Choroid plexus epithelial cell (primary cell): ENCODE results near the gene CPT2.
A peak's percentile ranks its signal among the peaks of the same experiment; 100 is the strongest.

Experiments
- DNase-seq: peaks from one replicate; pipeline ENCODE4 v3.0.0-alpha.2; 2010; ENCODE audit warnings: low read depth
- H3K4me3 ChIP-seq: 2 replicates; pipeline ENCODE4 v1.5.1; 2011; ENCODE audit warnings: low read depth, mild to moderate bottlenecking, control low read depth, low read length, moderate library complexity
- TF ChIP-seq, protein P1 (sequence below): conservative IDR thresholded peaks from 2 replicates; pipeline ENCODE4 v1.5.1; 2011; ENCODE audit warnings: low read depth, mild to moderate bottlenecking, control low read depth, inconsistent platforms, low read length, moderate library complexity

Gene CPT2

DNA sequence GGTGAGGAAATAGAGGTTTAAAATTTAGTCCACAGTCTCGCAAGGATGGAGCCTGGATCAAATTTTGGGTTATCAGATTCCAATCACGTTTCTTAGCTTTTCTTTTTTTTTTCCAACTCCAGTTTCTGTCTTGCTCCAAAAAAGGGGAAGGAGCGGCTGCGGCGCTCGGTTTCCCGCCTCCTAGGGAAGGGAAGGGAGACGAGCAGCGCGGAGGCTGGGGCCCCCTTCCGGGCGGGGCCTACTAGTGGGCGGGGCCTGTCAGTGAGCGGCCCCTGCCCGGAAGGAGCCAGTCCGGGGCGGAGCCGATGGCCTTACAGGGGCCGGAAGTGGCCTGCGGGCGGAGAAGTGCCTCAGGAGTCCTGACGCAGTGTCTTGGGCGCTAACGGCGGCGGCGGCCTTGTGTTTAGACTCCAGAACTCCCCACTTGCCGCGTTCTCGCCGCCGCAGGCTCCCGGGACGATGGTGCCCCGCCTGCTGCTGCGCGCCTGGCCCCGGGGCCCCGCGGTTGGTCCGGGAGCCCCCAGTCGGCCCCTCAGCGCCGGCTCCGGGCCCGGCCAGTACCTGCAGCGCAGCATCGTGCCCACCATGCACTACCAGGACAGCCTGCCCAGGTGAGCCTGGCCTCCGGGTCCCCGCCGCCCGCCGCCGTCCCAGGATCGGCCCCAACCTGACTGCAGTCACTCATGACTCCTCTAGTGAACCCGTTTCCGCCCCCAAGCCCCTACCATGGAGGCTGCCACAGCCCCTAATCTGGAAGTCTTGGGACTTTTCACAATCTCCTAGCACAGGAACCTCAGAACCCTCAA lies at the start of gene CPT2:
CPT2 (plus strand) TSS at position 340 of the 806 bp plus-strand sequence; CDS start at position 460, 120 bp downstream.
- TF ChIP-seq, protein P1, sequence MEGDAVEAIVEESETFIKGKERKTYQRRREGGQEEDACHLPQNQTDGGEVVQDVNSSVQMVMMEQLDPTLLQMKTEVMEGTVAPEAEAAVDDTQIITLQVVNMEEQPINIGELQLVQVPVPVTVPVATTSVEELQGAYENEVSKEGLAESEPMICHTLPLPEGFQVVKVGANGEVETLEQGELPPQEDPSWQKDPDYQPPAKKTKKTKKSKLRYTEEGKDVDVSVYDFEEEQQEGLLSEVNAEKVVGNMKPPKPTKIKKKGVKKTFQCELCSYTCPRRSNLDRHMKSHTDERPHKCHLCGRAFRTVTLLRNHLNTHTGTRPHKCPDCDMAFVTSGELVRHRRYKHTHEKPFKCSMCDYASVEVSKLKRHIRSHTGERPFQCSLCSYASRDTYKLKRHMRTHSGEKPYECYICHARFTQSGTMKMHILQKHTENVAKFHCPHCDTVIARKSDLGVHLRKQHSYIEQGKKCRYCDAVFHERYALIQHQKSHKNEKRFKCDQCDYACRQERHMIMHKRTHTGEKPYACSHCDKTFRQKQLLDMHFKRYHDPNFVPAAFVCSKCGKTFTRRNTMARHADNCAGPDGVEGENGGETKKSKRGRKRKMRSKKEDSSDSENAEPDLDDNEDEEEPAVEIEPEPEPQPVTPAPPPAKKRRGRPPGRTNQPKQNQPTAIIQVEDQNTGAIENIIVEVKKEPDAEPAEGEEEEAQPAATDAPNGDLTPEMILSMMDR = peak; percentile 22
- H3K4me3 ChIP-seq = peak within 1 kb of the TSS; percentile 88
- peak; percentile 91 for DNase-seq

DNA sequence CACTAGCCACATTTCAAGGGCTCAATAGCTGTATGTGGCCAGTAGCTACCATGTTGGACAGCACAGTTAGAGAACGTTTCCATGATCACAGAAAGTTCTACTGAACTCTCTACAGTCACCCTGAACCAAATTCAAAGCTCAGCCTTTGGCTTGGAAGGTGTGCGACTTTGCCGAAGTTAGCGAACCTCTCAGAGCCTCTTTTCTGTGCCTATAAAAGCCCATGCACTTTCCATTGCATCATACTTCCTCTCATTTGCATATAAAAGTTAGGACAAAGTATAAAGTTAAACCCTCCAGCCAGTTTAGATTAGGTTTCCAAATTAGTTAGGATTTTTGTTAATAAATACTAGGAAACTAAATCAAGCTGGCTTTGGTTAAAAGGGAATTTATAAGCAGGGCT lies 49.5 kb upstream of the CPT2 start:
- H3K4me3 ChIP-seq = no peak overlapping the region
- DNase-seq = no peak
- TF ChIP-seq, protein P1 = no peak

DNA sequence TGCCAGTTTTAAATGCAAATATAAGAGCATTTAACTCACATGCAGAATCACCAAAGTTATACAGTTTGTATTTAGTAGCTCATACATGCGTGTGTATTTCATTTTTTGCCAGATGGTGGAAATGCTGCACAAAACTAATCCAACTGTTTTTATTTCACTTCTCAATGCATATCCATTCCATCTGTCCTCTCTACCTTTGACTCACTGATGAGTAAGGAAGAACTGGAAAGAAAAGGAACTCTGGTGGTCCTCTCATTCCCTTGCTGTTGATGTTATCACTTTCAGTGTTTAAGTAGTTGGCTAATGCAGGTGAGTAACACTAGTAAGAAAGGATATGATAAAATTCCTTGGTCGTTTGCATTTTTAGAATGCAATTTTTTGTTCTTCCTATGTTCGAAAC lies 48.5 kb upstream of the CPT2 start:
- no peak overlapping the region for H3K4me3 ChIP-seq
- no peak for DNase-seq
- TF ChIP-seq, protein P1 = no peak

DNA sequence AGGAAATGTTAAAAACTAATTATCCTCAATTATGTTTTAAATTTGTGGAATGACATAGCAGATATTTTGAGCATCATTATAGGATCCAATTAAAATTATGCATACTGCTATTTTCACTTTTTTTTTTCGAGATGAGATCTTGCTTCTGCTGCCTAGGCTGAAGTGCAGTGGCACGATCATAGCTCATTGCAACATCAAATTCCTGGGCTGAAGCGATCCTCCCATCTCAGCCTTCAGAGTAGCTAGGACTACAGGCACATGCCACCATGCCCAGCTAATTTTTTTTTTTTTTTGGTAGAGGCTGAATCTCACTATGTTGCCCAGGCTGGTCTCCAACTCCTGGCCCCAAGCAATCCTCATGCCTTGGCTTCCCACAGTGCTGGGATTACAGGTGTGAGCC lies 42.9 kb upstream of the CPT2 start:
- peak; percentile 23 for DNase-seq
- TF ChIP-seq, protein P1 = no peak
- H3K4me3 ChIP-seq = no peak overlapping the region

GRCh38 chr1:53154859-53155438 lies 41.7 kb upstream of the CPT2 start:
- no peak for DNase-seq
- TF ChIP-seq, protein P1 = no peak
- no peak overlapping the region for H3K4me3 ChIP-seq

DNA sequence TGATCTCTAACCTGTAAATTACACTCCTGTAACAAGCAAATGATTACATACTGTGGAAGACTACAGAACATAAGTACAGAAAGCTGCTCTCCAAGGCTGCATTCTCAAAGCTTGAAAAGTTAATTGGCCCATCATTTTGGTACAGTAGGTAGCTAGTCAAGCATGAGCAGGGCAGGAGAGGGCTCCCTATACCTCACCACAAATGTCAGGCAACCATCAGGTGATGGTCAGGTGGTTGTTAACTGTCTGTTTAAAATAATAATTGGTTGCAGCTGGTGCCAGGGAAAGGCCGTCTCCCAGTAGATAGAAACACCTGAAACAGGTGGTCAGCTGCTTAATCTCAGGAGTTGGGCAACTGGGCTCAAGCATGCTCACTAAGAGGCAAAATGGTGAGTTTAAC lies 41.1 kb upstream of the CPT2 start:
- TF ChIP-seq, protein P1 = no peak
- no peak overlapping the region for H3K4me3 ChIP-seq
- no peak for DNase-seq

- no peak for DNase-seq
- no peak overlapping the region for H3K4me3 ChIP-seq
- TF ChIP-seq, protein P1 = no peak
These were observed 40.7 kb upstream of the CPT2 start for GRCh38 chr1:53155945-53156344.
